GM12878 (cell line): Measurements from ENCODE around the gene KIF20B. TPM values are rescaled to one million over a fixed set of nuclear protein-coding genes. Genes with fewer than 3 reads are reported as not detected.

Source experiments
- ATF3 ChIP-seq: IDR thresholded peaks from 2 replicates; pipeline ENCODE4 v1.6.1; 2011; ENCODE audit warnings: low read depth, mild to moderate bottlenecking, low read length, moderate library complexity, borderline replicate concordance; ENCODE audit errors: extremely low read depth
- BCL11A ChIP-seq: IDR thresholded peaks from 2 replicates; pipeline ENCODE4 v1.6.1; 2011; ENCODE audit warnings: low read depth, low read length
- CBX5 ChIP-seq: sonication (generic); IDR thresholded peaks from 2 replicates; pipeline ENCODE4 v1.6.1; 2016; ENCODE audit warnings: low read depth, moderate library complexity, mild to moderate bottlenecking, inconsistent platforms
- CEBPB ChIP-seq, 2 experiments: fragments of 150-350 bp in 1 of 2; IDR thresholded peaks; 2 replicates each; pipeline ENCODE4 v1.6.1; 2012 to 2014; ENCODE audit warnings: low read depth in 2 of 2, low read length in 2 of 2, borderline replicate concordance in 1 of 2, inconsistent platforms in 1 of 2
- DPF2 ChIP-seq: fragments of 450-650 bp; IDR thresholded peaks from 2 replicates; pipeline ENCODE4 v1.6.1; 2017; ENCODE audit warnings: mild to moderate bottlenecking
- EGR1 ChIP-seq, 2 experiments: IDR thresholded peaks; 1 replicate in 1 of 2; 2 replicates in 1 of 2; pipeline ENCODE4 v1.6.1; 2011 to 2012; ENCODE audit warnings: low read depth in 2 of 2, low read length in 2 of 2, borderline replicate concordance in 1 of 2, mild to moderate bottlenecking in 1 of 2, moderate library complexity in 1 of 2
- FOS ChIP-seq: IDR thresholded peaks from 3 replicates; pipeline ENCODE4 v1.6.1; 2011; ENCODE audit warnings: borderline replicate concordance; ENCODE audit not compliant: insufficient read length; ENCODE audit errors: extremely low read depth
- FOXM1 ChIP-seq: IDR thresholded peaks from 2 replicates; pipeline ENCODE4 v1.6.1; 2012; ENCODE audit warnings: low read depth, mild to moderate bottlenecking, inconsistent platforms, low read length, moderate library complexity
- JUND ChIP-seq: IDR thresholded peaks from 2 replicates; pipeline ENCODE4 v1.6.1; 2012; ENCODE audit warnings: low read depth, mild to moderate bottlenecking, low read length, improper control_type of control experiment, moderate library complexity
- KDM1A ChIP-seq: fragments of 200-600 bp; sonication (generic); IDR thresholded peaks from 2 replicates; pipeline ENCODE4 v1.6.1; 2016; ENCODE audit warnings: borderline replicate concordance
- MLLT1 ChIP-seq: fragments of 450-650 bp; IDR thresholded peaks from 2 replicates; pipeline ENCODE4 v1.6.1; 2016; ENCODE audit warnings: mild to moderate bottlenecking
- NR2C1 ChIP-seq: fragments of 450-650 bp; IDR thresholded peaks from 2 replicates; pipeline ENCODE4 v1.6.1; 2017; ENCODE audit warnings: antibody characterized with exemption, mild to moderate bottlenecking, moderate library complexity
- NR2F1 ChIP-seq: fragments of 450-650 bp; conservative IDR thresholded peaks from 2 replicates; pipeline ENCODE4 v1.6.1; 2017; ENCODE audit warnings: mild to moderate bottlenecking
- NRF1 ChIP-seq: conservative IDR thresholded peaks from 2 replicates; pipeline ENCODE4 v1.6.1; 2011; ENCODE audit warnings: mild to moderate bottlenecking, low read depth, low read length, improper control_type of control experiment
- PBX3 ChIP-seq: IDR thresholded peaks from 2 replicates; pipeline ENCODE4 v1.6.1; 2011; ENCODE audit warnings: mild to moderate bottlenecking, low read depth, low read length, moderate library complexity; ENCODE audit not compliant: insufficient replicate concordance
- PML ChIP-seq: IDR thresholded peaks from 2 replicates; pipeline ENCODE4 v1.6.1; 2012; ENCODE audit warnings: low read length, inconsistent platforms
- POLR2A ChIP-seq: IDR thresholded peaks from 2 replicates; pipeline ENCODE4 v1.6.1; 2011; ENCODE audit warnings: low read depth, mild to moderate bottlenecking, low read length
- SP1 ChIP-seq: IDR thresholded peaks from one replicate; pipeline ENCODE4 v1.6.1; 2011; ENCODE audit warnings: low read depth, low read length
- SPI1 ChIP-seq: IDR thresholded peaks from 2 replicates; pipeline ENCODE4 v1.6.1; 2011; ENCODE audit warnings: low read depth, mild to moderate bottlenecking, low read length, moderate library complexity, borderline replicate concordance; ENCODE audit not compliant: insufficient read depth
- SREBF2 ChIP-seq: IDR thresholded peaks from 2 replicates; pipeline ENCODE4 v1.6.1; 2012; ENCODE audit warnings: mild to moderate bottlenecking, low read length
- STAT1 ChIP-seq: fragments of 450-650 bp; conservative IDR thresholded peaks from 2 replicates; pipeline ENCODE4 v1.6.1; 2014; ENCODE audit warnings: antibody characterized with exemption, mild to moderate bottlenecking
- YY1 ChIP-seq: IDR thresholded peaks from 2 replicates; pipeline ENCODE4 v1.6.1; 2011; ENCODE audit warnings: low read depth, mild to moderate bottlenecking, low read length
- ZNF24 ChIP-seq: fragments of 450-650 bp; IDR thresholded peaks from 2 replicates; pipeline ENCODE4 v1.6.1; 2017; ENCODE audit warnings: antibody characterized with exemption, mild to moderate bottlenecking
- ZNF687 ChIP-seq: fragments of 450-650 bp; IDR thresholded peaks from 2 replicates; pipeline ENCODE4 v1.6.1; 2017; ENCODE audit warnings: mild to moderate bottlenecking, moderate library complexity
- polyA plus RNA-seq, 11 experiments: library from polyadenylated mRNA; depleted of rRNA in 4 of 11; unstranded in 6 of 11; stranded (reverse) in 5 of 11; fragments of >200 nt; fragmentation: Nextera tagmentation in 4 of 11; fragmentation: Illumina TruSeq in 1 of 11; extraction: Ambion mirVana in 4 of 11; extraction: Trizol in 1 of 11; gene quantifications; 1 replicate in 1 of 11; 2 replicates in 10 of 11; pipeline versions ENCODE4 v1.2.1 to v1.2.3, GENCODE V29; 2011 to 2016; ENCODE audit warnings: inconsistent platforms in 2 of 11, missing spikeins in 2 of 11, low read depth in 1 of 11
- total RNA-seq, 4 experiments: library from RNA; depleted of rRNA in 3 of 4; stranded (reverse); fragments of >200 nt in 3 of 4; fragmentation: Illumina TruSeq in 1 of 4; extraction: Trizol in 1 of 4; gene quantifications; 2 replicates each; pipeline versions ENCODE4 v1.2.1 to v1.2.3, GENCODE V29; 2013 to 2021

Gene KIF20B
- total and polyA plus RNA-seq, 10 of the 15 experiments (the other 5 are each of a cell fraction or from before 2014, with no cell fraction given), result 15.6 to 67.7 (median 44.3) TPM

GRCh38 chr10:89701242-89702120 is at the start of gene KIF20B (continued):
- TF ChIP-seq PML (peak; percentile 87), SPI1 (0 out of 2 replicates have a peak, but pooled peaks have one; percentile 13), ZNF24 (no peak), CEBPB (IDR thresholded peaks at IDR 0.05; ENCODE audit: borderline replicate concordance in 1 of 2, low read depth in 2 of 2, low read length in 2 of 2) (no peak), PBX3 (no peak), FOXM1 (peak; percentile 91), BCL11A (peak; percentile 58), DPF2 (peak; percentile 48), YY1 (peak; percentile 96), STAT1 (no peak), KDM1A (no peak), FOS (no peak), NRF1 (no peak), ZNF687 (peak; percentile 36; the same call in 1 of the 2 replicates), ATF3 (no peak), NR2F1 (peak; percentile 47; the same call in 1 of the 2 replicates), JUND (0 out of 2 replicates have a peak, but pooled peaks have one; percentile 12), NR2C1 (no peak), MLLT1 (peak; percentile 80), CBX5 (no peak), SREBF2 (no peak), EGR1 (IDR thresholded peaks at IDR 0.05; ENCODE audit: borderline replicate concordance in 1 of 2, low read depth in 2 of 2, low read length in 2 of 2) (peak in 1 of 2 experiments; percentile 79; a peak in 1 of 3 replicates), SP1 (peak; percentile 81), POLR2A (peak; percentile 95)
